CD4-positive, alpha-beta T cell treated with Interleukin-10 for 1 hour (primary cell): ENCODE results near the gene ZNF236.

ENCODE experiments used
- DNase-seq: peaks from one replicate; pipeline ENCODE4 v3.0.0-alpha.2; 2020

Gene ZNF236

DNA sequence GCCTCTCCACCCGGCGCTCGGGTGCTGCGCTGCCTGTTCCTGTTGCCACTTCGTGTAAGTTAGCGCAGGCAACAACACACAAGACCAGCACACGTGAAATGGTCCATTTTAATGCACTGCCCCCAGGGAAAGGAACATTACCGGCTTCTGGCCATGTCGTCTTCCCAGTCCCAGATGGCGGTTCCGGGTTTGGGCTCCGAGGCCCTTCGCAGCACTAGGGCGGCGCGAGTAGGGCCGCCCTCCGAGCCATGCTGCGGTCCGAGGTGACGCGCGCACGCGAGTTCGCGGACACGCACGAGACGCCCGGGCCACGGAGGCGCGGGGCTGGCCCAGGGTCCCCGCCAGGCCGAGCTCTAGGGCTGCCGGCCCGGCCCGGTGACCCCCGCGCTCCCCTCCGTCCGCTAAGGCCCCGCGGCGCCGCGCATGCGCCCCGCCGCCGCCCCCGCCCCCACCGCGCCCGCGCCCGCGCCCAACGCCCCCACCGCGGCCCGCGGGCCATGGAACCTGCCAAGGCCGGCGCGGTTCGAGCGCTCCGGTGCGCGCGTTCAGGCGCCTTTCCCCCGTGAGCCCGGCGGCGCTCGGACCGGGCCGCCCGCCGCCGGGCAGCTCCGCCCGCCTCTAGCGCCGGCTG, 367 bp upstream of the ZNF236 start:
- peak; percentile 75 for DNase-seq

DNA sequence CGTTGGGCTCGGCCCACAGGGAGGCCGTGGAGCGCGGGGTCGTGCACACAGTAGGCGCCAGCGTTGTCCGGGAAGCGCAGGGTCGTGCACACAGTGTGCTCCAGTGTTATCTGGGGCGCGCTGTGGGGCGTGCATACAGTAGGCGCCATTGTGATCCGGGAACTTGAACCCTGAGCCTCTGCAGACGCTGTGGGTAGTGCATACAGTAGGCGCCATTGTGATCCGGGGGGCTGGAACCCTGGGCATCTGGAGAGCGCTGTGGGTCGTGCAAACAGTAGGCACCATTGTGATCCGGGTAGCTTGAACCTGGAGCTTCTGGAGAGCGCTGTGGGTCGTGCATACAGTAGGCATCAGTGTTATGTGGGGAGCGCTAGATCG, 793 bp downstream of the ZNF236 start:
- DNase-seq = no peak

DNA sequence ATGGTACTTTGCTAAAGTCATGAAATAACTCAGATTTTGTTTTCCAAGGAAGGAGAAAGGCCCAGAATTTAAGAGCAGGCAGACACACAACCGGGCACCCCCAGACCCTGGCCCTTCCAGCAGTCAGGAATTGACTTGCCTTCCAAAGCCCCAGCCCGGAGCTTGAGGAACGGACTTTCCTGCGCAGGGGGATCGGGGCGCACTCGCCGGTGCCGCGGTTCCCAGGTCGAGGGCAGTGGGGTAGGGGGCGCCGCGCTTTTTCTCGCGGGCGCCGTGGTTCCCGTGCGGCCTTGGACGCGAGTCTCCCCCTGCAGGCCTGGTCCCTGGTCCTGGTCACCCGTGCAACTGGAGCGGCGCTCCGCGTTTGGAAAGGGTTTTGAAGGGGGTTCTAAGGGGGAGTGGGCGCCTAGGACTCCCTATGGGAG, 1.2 kb downstream of the ZNF236 start:
- no peak for DNase-seq

DNA sequence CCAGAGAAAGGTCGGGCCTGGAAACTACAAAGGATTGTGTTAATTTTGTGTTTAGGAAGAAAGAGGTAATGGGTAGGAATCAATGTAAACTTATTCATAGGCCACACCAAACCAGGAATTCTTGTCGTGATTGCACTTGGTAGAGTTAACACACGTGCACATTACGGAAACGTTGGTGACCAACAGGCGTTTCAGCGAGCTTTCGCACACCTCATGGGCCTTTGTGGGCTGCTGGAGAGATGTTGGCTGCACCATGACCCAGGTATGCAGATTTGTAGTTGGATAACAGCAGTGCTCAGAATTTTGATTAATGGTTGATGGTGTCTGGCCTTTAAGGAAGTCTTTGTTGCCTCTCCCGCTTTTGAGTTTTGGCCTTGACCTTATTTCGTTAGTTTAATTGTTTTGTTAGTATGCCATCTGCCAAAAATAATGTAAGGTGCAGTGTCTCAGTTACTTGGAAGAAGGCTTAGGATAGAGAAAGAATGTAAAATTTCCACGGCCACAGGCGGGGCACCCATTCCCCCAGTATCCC, 1.9 kb downstream of the ZNF236 start:
- no peak for DNase-seq

GRCh38 chr18:76824754-76825153, 2.4 kb downstream of the ZNF236 start:
- no peak for DNase-seq

DNA sequence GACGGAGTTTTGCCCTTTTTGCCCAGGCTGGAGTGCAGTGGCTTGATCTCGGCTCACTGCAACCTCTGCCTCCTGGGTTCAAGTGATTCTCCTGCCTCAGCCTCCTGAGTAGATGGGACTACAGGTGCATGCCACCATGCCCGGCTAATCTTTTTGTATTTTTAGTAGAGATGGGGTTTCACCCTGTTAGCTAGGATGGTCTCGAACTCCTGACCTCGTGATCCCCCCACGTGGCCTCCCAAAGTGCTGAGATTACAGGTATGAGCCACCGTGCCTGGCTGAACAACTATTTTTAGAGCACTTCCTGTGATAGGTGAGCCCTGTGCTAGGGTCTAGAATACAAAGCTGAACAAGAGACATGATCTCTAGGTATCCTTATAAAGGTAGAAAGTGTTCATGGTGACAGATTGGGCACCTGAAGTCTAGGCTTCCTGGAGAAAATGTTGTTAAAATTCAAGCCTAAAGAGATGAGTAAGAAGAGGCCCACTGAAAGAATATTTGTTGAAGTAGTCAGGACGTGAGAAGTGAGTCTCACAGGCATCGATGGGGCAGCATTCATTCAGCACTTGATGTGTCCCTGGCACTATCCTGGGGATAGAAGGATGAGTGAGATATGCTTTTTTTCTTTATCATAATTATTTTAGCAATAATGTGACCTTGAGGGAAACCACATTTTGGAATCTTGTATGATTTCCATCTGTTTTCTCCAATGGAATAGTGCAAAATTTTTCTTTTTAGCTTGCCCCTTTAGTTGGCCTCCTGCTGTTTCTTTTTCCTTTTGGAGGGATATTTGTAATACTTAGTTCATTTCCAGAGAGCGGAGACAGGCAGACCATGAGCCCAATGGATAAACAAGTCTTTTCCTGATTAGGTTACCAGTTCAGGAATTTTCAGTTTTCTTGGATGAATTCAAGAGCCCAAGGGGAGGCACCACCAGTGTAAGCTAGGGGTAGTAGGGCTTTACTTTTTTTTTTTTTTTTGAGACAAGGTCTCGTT, 5.1 kb downstream of the ZNF236 start:
- DNase-seq = no peak

DNA sequence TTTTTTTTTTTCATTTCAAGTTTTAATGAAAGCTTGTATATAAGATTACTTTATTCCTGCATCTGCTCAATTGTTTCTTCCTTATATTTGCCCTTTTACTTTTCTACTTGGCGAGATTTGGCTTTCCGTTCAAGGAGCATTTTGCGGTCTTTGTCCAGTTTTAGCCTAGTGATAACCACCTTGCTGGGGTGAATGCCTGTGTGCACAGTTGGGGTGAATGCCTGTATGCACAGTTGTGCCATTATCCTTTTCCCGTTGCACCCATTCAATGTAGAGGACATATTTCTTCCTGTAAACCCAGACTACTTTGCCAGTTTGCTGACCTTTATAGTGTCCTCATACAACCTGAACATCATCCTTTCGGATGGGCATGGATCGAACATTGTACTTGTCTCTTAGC, 12.0 kb downstream of the ZNF236 start:
- no peak for DNase-seq

DNA sequence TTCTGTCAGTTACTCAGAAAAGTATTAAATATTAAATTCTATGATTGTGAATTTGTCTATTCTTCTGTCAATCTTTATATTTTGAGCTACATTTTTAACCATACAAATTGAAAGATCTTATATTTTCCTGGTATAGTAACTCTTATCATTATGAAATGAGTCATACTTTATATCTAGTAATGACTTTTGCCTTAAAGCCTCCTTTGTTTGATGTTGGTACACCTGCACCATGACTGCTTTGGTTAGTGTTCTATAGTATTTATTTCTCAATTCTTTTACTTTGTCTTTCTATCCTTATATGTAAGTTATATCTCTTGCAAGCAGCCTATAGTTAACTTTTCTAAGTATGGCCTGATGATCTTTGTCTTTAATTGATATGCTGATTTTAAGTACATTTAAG, 13.0 kb downstream of the ZNF236 start:
- no peak for DNase-seq

GRCh38 chr18:76837071-76837470, 14.7 kb downstream of the ZNF236 start:
- no peak for DNase-seq

GRCh38 chr18:76838182-76838581, 15.8 kb downstream of the ZNF236 start:
- DNase-seq = no peak

GRCh38 chr18:76839086-76839794, 16.9 kb downstream of the ZNF236 start:
- DNase-seq = no peak

DNA sequence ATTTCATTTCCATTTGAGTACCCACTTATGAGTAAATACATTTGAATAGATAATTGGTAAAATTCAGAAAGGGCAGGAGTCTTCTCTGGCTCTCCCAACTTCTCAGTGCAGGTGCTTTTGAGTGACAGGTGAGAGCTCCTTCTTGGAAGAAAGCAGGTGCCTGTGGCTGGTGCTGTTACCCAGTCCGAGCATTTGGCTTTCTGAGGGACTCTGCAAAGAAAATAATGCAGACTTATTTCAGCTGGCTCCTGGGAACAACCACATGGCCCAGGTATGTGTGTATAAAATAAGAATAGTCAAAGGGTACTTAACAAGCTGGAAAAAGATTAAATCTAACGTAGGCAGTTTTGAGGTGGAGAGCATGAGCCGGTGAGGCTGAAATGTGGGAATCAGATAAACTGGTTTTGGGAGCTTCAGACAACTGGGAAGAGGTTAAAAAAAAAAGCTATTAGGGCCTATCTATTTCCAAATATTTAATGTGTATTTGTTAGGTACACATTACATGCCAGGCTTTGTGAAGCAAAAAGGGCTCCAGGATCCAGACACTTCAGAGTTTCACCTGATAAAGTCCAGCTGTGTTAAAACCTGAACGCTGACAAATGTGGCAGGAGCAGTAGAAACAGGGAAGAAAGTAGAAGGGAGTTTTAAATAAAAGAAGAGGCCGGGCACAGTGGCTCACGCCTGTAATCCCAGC, 20.6 kb downstream of the ZNF236 start:
- DNase-seq = no peak

DNA sequence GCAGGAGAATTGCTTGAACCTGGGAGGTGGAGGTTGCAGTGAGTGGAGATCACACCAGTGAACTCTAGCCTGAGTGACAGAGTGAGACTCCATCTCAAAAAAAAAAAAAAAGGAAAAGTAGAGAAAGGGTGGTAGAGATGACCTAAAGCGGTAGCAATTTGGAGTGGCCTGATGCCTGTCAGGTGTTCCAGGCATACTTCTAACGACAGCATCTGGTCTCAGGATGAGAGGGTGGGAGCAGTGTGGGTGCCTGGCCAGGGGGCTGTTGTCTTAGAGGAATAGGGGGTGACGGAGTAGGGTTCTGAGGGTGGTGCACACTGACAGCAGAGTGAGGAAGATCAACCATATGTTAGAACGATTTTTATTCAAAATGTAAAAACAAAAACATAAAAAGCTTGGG, 21.8 kb downstream of the ZNF236 start:
- DNase-seq = no peak

- DNase-seq = no peak
Observed at GRCh38 chr18:76844742-76845477, 22.6 kb downstream of the ZNF236 start.

DNA sequence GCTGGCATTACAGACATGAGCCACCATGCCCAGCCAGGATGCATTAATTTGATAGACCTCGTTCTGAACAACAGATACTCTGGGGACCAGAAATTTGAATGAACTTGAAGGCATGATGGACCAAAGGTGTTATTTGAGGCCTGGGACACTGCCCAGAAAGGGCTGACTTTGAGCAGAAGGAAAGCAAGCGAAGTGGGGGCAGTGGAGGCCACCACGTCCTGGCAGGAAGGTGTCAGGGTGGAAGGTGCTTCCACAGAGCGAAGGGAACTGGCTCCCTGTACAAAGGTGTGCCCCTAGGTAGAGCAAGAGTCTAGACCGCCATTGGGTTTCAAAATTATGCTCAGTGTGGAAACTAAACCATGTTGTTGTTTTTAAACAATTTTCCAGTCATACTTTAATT, 23.9 kb downstream of the ZNF236 start:
- DNase-seq = no peak

- no peak for DNase-seq
Observed at GRCh38 chr18:76847916-76848315, 25.6 kb downstream of the ZNF236 start.

GRCh38 chr18:76850112-76850511, 27.8 kb downstream of the ZNF236 start:
- DNase-seq = no peak

GRCh38 chr18:76855594-76855993, 33.2 kb downstream of the ZNF236 start:
- no peak for DNase-seq

DNA sequence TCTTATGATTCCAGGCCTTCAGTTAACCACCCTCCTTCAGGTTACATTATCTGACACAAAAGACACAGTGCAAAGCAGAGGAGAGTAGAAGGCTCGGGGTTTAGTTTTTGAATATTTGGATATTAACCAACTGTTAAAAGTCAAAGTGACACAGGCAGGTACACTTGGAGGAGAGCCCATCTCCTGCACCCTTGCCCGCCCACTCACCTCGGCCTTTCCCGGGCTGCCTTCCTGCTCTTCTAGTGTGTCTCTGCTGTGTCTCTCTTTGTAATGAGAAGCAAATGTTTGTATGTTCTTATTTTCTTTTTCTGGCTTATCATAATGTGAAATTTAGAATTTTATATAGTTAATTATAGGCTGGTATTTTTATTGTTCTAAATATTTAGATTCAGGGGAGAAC, 35.1 kb downstream of the ZNF236 start:
- no peak for DNase-seq

DNA sequence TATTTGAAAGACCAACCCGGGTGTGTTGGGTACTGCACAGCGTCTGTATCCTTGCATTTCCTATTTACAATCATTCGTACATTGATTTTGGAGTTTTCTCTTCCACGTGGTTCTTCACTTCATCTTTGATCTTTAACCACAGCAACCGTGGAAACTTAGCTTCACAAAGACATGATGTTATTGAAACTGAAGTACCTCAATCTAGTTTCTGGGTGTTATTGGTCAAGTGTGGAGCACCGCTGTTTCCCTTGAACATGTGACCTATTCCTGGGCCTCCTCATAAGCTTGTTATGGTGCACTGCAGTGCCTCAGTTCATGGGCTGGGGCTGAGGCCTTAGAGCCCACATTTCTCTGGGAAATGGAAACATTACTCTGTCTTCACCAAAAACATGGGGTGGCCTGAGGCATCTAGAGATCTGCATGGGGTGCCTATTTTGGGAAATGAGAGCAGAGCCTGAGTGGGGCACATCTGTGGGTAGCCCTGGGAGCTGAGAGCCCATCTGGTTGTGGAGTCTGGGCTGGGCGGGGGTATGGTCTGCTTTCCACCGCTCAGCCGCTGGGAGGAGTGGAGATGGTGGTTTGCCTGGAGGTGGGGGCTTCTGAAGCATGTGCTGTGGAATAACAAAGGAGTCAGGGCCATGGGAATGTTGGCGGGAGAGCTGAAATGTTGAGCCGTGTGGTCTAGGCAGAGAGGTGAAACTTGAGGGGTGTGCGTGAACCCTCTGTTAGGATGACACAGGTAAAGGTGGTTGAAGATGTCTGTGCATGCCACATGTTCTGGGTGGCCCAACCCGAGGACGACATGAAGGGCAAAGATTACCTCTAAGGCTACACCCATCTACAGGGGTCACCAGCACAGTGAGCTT, 37.4 kb downstream of the ZNF236 start:
- DNase-seq = no peak

DNA sequence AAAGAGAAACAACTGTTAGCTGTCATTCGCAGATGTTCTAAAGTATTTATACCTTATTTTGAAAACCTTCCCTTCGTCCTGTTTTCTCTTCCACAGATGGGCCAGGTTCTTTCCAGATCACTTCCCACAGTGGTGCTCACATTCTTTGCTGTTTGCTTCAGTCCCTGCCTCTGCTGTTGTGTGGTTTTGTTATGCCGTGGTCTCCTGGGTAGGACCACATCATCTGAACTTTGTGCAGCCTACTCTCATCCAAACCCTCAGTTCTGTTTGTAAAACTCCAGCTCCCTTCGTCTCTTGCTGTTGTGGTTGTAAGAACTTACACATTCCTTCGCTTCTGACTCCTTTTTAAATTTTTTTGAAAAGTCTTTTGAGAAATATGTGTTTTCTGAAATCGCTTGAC, 38.1 kb downstream of the ZNF236 start:
- no peak for DNase-seq
